ENCODE data around the gene PPIAL4G. TPM values are rescaled to one million over a fixed set of nuclear protein-coding genes. Genes with fewer than 3 reads are reported as not detected.
"Not testable (repeated sequence)": the region's sequence is repeated elsewhere in the genome, so short reads cannot be mapped to it uniquely, and the experiment has no call there.

PPIAL4G gene
- total and polyA plus RNA-seq, 10 of the 15 experiments (the other 5 are each of a cell fraction or from before 2014, with no cell fraction given), result not detected

DNA sequence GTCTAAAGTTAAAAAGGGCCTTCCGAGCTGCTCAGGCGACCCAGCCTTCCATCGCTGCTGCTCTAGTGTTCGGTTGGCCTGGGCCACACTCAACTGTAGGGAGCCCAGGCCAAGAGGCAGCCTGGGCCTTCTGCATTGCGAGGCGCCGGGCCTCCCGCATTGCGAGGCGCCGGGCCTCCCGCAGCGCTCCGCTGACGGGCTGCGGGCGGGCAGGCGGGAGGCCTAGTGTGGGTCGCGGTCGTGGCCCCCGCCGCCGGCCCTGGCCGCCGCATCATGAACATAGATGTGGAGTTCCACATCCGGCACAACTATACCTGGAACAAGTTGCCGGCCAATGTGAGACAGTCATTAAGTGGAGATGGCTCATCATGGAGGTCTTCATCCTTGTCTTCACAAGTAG lies 48.3 kb downstream of the PPIAL4G start:
- Histone ChIP-seq H3K27me3 (replicated peaks in 1 of 2; ENCODE audit: control insufficient read depth in 2 of 2, insufficient read depth in 2 of 2, low read length in 1 of 2) (no peaks in the 10 kb centered on the region), H3K9me3 (replicated peaks; ENCODE audit: control insufficient read depth, insufficient read depth, low read length) (no peaks in the 10 kb centered on the region; the same call in 2 of the 3 replicates), H3K4me3 (no peak overlapping the region), H3K36me3 (ENCODE audit: control insufficient read depth in 2 of 2, insufficient read depth in 2 of 2, low read length in 1 of 2) (peaks cover 0 to 9% of the 10 kb centered on the region in 2 experiments; a peak in 1 of 4 replicates), H3K4me2 (ENCODE audit: control insufficient read depth, insufficient read depth) (no peak overlapping the region), H2AFZ (ENCODE audit: control insufficient read depth, low read depth, low read length) (no peak overlapping the region), H3K4me1 (ENCODE audit: control insufficient read depth, insufficient read depth, low read length) (no peaks in the 10 kb centered on the region), H4K20me1 (ENCODE audit: control insufficient read depth, insufficient read depth) (no peaks in the 10 kb centered on the region), H3K9ac (ENCODE audit: control insufficient read depth, insufficient read depth, low read length) (no peak overlapping the region), H3K79me2 (ENCODE audit: control insufficient read depth, insufficient read depth, low read length) (no peaks in the 10 kb centered on the region; the same call in 1 of the 2 replicates), H3K27ac (ENCODE audit: control insufficient read depth, insufficient read depth) (no peak overlapping the region)
- no peak for TF ChIP-seq ZNF274 (IDR thresholded peaks at IDR 0.05; ENCODE audit: insufficient read depth, insufficient read length)
- no TSS peak for BruUV-seq (replicated peaks)
- ChIA-PET SMC1A (ENCODE audit: uncharacterized antibody, unreplicated experiment) (no interaction called here), CTCF (no interaction called here), POLR2A (no interaction called here), RAD21 (ENCODE audit: unreplicated experiment) (no interaction called here)
- WGBS (ENCODE audit: insufficient coverage, insufficient replicate concordance, low lambda C conversion rate, missing lambda C conversion rate), result 98% methylated on average over 19 of the region's 28 CpGs
- ATAC-seq (no peak), DNase-seq (ENCODE audit: low read depth, low spot score) (no peak), FAIRE-seq (no peak)
- in situ Hi-C loops (cut with MboI) (no loop called here), intact Hi-C loops (cut with micrococcal nuclease; ENCODE audit: unreplicated experiment) (no loop called here)

DNA sequence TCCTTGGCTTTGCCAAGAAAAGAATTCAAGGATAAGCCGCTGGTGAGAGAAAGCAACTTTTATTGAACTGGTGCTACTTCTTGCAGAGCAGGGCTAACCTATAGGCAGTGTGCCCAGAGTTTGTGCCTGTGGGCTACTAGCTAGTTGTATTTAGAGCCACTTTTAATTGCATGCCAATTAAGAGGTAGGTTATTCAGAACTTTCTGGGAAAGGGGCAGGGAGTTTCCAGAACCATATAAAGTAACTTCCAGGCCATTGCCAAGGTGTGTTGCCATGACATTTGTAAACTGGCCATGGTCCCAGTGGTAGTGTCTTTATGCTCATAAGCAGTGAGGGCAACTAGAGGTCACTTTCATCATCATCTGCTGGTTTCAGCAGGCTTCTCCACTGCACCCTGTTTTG lies 50.2 kb downstream of the PPIAL4G start:
- H3K4me2 ChIP-seq (ENCODE audit: control insufficient read depth, insufficient read depth); ATAC-seq; BruUV-seq (replicated peaks); SMC1A ChIA-PET (ENCODE audit: uncharacterized antibody, unreplicated experiment); H4K20me1 ChIP-seq (ENCODE audit: control insufficient read depth, insufficient read depth); CTCF ChIA-PET; H3K27me3 ChIP-seq (replicated peaks in 1 of 2; ENCODE audit: control insufficient read depth in 2 of 2, insufficient read depth in 2 of 2, low read length in 1 of 2); H3K9me3 ChIP-seq (replicated peaks; ENCODE audit: control insufficient read depth, insufficient read depth, low read length); H3K4me1 ChIP-seq (ENCODE audit: control insufficient read depth, insufficient read depth, low read length); RAD21 ChIA-PET (ENCODE audit: unreplicated experiment); H3K79me2 ChIP-seq (ENCODE audit: control insufficient read depth, insufficient read depth, low read length); H2AFZ ChIP-seq (ENCODE audit: control insufficient read depth, low read depth, low read length); H3K4me3 ChIP-seq; intact Hi-C loops (cut with micrococcal nuclease; ENCODE audit: unreplicated experiment); POLR2A ChIA-PET; H3K27ac ChIP-seq (ENCODE audit: control insufficient read depth, insufficient read depth); H3K9ac ChIP-seq (ENCODE audit: control insufficient read depth, insufficient read depth, low read length); in situ Hi-C loops (cut with MboI); DNase-seq (ENCODE audit: low read depth, low spot score); FAIRE-seq; H3K36me3 ChIP-seq (ENCODE audit: control insufficient read depth in 2 of 2, insufficient read depth in 2 of 2, low read length in 1 of 2): not testable (repeated sequence)
- 94% methylated on average over 1 of the region's 1 CpG for WGBS (ENCODE audit: insufficient coverage, insufficient replicate concordance, low lambda C conversion rate, missing lambda C conversion rate)

Small RNA genes lying within 50 kb of the gene (small RNA-seq; reads per million reads assigned to genes)
- gene RF00003, result 14.6 reads per million, percentile 96 among the genes with 10 or more reads in this experiment

Other genes starting within 250 kb of the PPIAL4G start
- 1.4 TPM in 2 replicates for gene NBPF14, start 112.7 kb upstream of the PPIAL4G start, total RNA-seq (2014; rRNA removed)
- gene NBPF14, start 112.7 kb upstream of the PPIAL4G start, total RNA-seq (2014; rRNA removed; fragmentation: Illumina TruSeq; extraction: Trizol), result 0.98 and 1.2 TPM in 2 replicates
- 0.98 and 1.6 TPM in 2 replicates for gene NBPF14, start 112.7 kb upstream of the PPIAL4G start, total RNA-seq (2021)
- gene NBPF14, start 112.7 kb upstream of the PPIAL4G start, polyA plus RNA-seq (2011; rRNA removed), result 5.3 and 6.6 TPM in 2 replicates
- gene NBPF14, start 112.7 kb upstream of the PPIAL4G start, polyA plus RNA-seq (2014; fragmentation: Illumina TruSeq; extraction: Trizol), result 0.98 and 1.2 TPM in 2 replicates
- gene NBPF14, start 112.7 kb upstream of the PPIAL4G start, polyA plus RNA-seq (2014; fragmentation: Nextera tagmentation; extraction: Ambion mirVana), result under 1 TPM; 0.05 to 0.27 TPM
- gene NBPF14, start 112.7 kb upstream of the PPIAL4G start, polyA plus RNA-seq (2014; rRNA removed), result 0.58 and 0.75 TPM in 2 replicates
- under 1 TPM; 0.57 to 0.63 TPM for gene NBPF14, start 112.7 kb upstream of the PPIAL4G start, polyA plus RNA-seq (2016; fragmentation: Nextera tagmentation; extraction: Ambion mirVana)